ENCODE measurements around the gene PLPPR3. TPM values are rescaled to one million over a fixed set of nuclear protein-coding genes. Genes with fewer than 3 reads are reported as not detected.

PLPPR3 gene
- total and polyA plus RNA-seq, 9 of the 15 experiments (the other 6 are each of a cell fraction or from before 2014, with no cell fraction given), result 0.01 to 48.2 (median 8.6) TPM

- TF ChIP-seq HINFP (tag; conservative IDR thresholded peaks at IDR 0.05; ENCODE audit: low read depth) (no peak), CREM (IDR thresholded peaks at IDR 0.05; ENCODE audit: low read depth) (no peak), RBM34 (IDR thresholded peaks at IDR 0.05; ENCODE audit: borderline replicate concordance, insufficient read depth, low read length) (no peak), PHB (CRISPR knock-in tag; IDR thresholded peaks at IDR 0.05) (no peak), ZNF655 (CRISPR knock-in tag; IDR thresholded peaks at IDR 0.05) (no peak), RBM22 (IDR thresholded peaks at IDR 0.05; ENCODE audit: low read depth, low read length, poor library complexity, severe bottlenecking) (peak; percentile 90), LEF1 (IDR thresholded peaks at IDR 0.05) (no peak), SFPQ (IDR thresholded peaks at IDR 0.05; ENCODE audit: low read depth, low read length) (no peak), CBX1 (IDR thresholded peaks at IDR 0.05; ENCODE audit: low read depth) (peak; percentile 42; the same call in 1 of the 2 replicates), E2F5 (CRISPR knock-in tag; IDR thresholded peaks at IDR 0.05) (no peak), CCNT2 (IDR thresholded peaks at IDR 0.05; ENCODE audit: borderline replicate concordance, extremely low read depth, insufficient read length, low read depth, low read length) (peak; percentile 49), SRSF7 (optimal IDR thresholded peaks at IDR 0.05; ENCODE audit: low read depth, low read length) (no peak), GATAD2B (IDR thresholded peaks at IDR 0.05; ENCODE audit: borderline replicate concordance) (no peak), ZBTB2 (IDR thresholded peaks at IDR 0.05) (no peak), ZSCAN32 (CRISPR knock-in tag; IDR thresholded peaks at IDR 0.05) (no peak), CEBPG (CRISPR knock-in tag; IDR thresholded peaks at IDR 0.05) (no peak), CEBPG (tag; conservative IDR thresholded peaks at IDR 0.05 in 1 of 2, IDR thresholded peaks at IDR 0.05 in 1 of 2) (no peak), PATZ1 (CRISPR knock-in tag; IDR thresholded peaks at IDR 0.05; ENCODE audit: borderline replicate concordance) (no peak), XRCC5 (IDR thresholded peaks at IDR 0.05; ENCODE audit: low read depth, low read length) (no peak)
Measured at GRCh38 chr19:867855-868457, 46.2 kb upstream of the PLPPR3 start (continued).

All from K562 (cell line).